GM19452 (cell line): ENCODE measurements around the gene MTHFD2.

Experiments
- ATAC-seq: cut with Tn5 transposase; IDR thresholded peaks from one replicate; pipeline ENCODE4 v1.9.1; 2021; ENCODE audit not compliant: unreplicated experiment

Gene MTHFD2

DNA sequence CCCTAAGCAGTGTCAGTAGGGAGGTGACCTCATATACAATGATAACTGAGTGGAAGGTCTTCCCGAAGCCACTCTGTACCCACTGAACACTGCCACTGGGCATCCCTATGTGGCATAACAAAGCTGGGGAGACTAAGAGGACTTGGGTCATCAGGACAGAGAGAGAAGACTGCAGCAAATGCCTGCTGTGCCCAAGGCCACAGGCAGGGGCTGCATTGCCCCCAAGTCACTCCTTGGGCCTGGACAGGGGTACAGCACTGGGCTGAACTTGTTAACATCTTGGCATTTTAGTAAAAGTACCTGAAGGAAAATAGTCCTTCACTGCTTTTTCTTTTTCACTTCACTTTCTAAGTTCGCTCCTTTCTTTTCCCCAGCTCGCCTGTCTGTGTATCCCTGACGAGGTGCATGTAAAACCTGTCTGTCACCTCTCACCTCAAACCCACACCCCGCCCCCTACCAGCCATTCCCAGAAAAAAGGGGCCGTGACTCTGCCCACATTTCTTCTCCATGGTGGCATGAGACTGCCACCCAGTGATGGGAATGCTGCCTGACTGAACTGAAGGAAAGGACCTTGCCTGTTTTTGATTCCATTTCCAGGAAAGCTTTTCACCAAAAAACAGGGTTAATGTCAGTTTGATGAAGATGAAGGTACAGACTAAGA, 62.9 kb downstream of the MTHFD2 start:
- ATAC-seq = no peak

DNA sequence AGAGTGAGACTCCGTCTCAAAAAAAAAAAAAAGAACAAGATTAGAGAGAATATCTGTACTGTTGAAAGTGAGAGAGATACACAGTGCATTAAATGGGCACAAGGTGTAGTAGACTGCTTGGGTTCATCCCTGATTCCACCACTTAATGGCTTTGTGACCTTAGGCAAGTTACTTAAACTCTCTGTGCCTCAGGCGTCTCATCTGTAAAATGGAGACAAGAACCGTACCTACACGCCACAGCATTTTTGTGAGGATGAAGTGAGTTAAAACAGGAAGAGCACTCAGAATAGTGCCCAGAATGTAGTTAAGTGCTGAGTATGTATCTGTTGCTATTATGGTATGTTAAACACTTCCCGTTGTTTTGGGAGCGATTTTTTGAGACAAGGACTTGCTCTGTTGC, 64.3 kb downstream of the MTHFD2 start:
- no peak for ATAC-seq

DNA sequence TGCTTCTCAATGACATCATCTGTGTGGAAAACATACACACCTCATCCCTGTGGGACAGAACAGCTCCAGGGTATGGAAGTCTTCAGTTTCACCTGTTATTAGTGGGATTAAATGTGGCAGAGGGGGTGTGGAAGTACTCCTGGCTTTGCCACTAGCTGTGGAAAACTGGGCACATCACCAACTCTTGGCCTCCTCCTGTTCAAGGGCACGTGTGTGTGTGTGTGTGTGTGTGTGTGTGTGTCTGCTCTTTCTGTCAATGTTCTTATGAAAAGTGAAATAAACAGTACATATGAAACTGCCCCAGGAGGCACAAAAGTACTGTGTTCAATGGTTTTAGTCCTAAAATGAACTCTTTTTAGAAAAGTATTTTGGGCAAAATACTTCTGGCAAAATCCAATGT, 65.9 kb downstream of the MTHFD2 start:
- no peak for ATAC-seq

DNA sequence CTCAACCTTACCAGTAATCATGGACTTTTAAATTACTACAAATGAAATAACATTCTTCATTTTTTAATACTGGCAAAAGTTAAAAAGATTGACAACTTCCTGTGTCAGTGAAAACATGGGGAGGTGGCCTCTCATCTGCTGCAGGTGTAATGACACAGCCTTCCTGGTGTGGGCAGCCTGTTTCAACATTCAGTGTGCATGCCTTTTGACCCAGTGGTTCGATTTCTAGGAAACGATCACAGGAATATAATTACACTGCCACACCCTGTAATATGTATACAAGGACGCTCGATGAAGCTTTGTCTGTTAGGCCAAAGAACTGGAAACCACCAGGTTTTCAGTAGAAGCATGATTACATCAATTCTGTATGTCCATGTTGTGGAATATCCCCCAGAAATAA, 68.7 kb downstream of the MTHFD2 start:
- ATAC-seq = no peak
